Measurements from ENCODE around the gene PSMD10. TPM values are rescaled to one million over a fixed set of nuclear protein-coding genes. Genes with fewer than 3 reads are reported as not detected.

Gene PSMD10
- total RNA-seq, 4 donors from 2014 or later: 8.2 to 37.0 (median 29.9) TPM

DNA sequence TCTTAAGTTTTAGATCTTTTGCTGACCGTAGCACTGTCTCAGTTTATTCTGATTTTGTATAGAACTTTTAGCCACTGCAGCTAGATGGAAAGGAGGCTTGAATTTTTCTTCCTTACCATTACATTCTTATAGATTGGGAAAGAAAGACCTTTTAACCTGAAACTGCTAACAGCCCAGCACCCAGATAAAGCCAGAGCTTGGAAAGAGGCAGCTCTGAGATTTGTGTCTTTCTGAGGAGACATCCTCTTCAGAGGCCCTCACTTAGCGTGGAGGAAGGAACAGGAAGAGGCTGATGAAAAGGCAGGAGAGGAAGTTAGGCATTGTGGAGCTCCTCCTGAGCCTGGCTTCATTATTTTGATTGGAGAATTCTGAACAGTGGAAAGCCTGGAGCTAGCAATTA lies 35.3 kb upstream of the PSMD10 start:
- in situ Hi-C loops (cut with MboI; ENCODE audit: low pct_ligation_motif_present in 1 of 4, low pct_unique_long_range_greater_than_20kb in 1 of 4, low sequenced_read_pairs in 3 of 4): no loop called here
- TF ChIP-seq POLR2A (IDR thresholded peaks at IDR 0.05) (no peak), POLR2AphosphoS5 (IDR thresholded peaks at IDR 0.05) (no peak), EP300 (IDR thresholded peaks at IDR 0.05; ENCODE audit: low read depth) (no peak)
- TF ChIP-seq, protein P1, sequence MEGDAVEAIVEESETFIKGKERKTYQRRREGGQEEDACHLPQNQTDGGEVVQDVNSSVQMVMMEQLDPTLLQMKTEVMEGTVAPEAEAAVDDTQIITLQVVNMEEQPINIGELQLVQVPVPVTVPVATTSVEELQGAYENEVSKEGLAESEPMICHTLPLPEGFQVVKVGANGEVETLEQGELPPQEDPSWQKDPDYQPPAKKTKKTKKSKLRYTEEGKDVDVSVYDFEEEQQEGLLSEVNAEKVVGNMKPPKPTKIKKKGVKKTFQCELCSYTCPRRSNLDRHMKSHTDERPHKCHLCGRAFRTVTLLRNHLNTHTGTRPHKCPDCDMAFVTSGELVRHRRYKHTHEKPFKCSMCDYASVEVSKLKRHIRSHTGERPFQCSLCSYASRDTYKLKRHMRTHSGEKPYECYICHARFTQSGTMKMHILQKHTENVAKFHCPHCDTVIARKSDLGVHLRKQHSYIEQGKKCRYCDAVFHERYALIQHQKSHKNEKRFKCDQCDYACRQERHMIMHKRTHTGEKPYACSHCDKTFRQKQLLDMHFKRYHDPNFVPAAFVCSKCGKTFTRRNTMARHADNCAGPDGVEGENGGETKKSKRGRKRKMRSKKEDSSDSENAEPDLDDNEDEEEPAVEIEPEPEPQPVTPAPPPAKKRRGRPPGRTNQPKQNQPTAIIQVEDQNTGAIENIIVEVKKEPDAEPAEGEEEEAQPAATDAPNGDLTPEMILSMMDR (IDR thresholded peaks at IDR 0.05): no peak
- no peak for DNase-seq
- Histone ChIP-seq H3K36me3 (no peaks in the 10 kb centered on the region), H3K27ac (no peak overlapping the region), H3K9me3 (no peaks in the 10 kb centered on the region), H3K4me1 (no peaks in the 10 kb centered on the region), H3K27me3 (no peaks in the 10 kb centered on the region), H3K4me3 (no peak overlapping the region)
- WGBS, 2 donors (ENCODE audit: low coverage in 1 of 2): 75% methylated on average over 2 of the region's 2 CpGs; no CpG with 5 or more reads in 1 of the 2 donors
- intact Hi-C loops (cut with DNase I; ENCODE audit: low total_unique reads): no loop called here

DNA sequence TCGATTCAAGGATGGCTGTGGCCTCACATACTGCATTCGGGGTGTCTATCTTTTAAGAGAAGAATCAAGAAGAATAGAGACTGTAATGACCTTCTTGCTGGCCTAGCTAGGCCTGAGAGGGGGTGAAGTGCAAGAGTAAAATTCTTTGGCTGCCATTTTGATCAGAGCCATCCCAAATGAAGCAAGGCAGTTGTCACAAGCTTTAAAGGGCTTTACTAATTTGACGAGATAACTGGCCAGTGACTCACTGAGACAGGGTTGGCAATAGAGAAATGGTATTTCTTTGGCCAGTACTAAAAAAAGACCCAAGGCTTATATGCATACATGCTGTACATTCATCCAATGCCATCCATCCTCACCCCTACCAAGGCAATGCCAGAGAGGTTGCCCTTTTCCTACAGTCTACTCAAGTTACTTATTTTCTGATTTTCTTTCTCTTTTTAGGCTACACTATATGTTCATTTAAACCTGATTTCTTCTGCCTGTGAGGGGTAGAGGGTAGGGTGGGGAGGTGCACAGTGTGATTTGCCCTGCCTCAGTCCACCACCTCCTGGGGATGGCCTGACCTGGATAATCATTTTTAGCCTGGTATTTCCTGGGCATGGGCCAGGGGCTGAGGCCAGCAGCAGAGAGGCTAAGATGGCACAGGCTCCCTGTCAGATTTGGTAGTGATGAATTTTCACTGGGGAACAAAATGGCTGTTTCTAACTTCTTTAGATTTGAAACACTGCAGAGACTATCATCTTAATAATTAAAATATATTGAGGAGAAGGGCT lies 32.4 kb upstream of the PSMD10 start:
- no peak for DNase-seq
- 74 to 100% methylated on average over 1 to 3 of the region's 3 CpGs for WGBS, 2 donors (ENCODE audit: low coverage in 1 of 2)
- no peak for TF ChIP-seq POLR2A (IDR thresholded peaks at IDR 0.05)
- TF ChIP-seq, protein P1 (IDR thresholded peaks at IDR 0.05): no peak
- no peak for TF ChIP-seq EP300 (IDR thresholded peaks at IDR 0.05; ENCODE audit: low read depth)
- no peak for TF ChIP-seq POLR2AphosphoS5 (IDR thresholded peaks at IDR 0.05)

DNA sequence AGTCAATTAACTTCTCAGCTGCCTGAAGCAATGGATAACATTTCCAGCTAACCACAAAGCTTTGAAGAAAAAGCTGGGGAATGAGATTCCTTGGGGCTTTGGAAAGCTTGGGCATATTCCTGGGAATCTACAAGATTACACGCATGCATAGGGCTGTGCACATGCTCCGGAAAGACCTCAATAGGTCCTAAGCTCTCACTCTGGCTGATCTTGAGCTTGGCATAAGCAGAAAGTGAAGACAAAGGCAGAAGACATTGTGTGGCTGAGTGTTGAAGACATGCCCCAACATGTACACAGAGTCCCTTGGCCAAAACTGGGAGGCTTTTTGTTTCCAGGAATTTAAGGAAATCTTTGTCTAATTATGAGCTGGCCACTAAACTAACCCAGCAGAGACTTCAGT lies 31.4 kb upstream of the PSMD10 start:
- in situ Hi-C loops (cut with MboI; ENCODE audit: low pct_ligation_motif_present in 1 of 4, low pct_unique_long_range_greater_than_20kb in 1 of 4, low sequenced_read_pairs in 3 of 4): no loop called here
- Histone ChIP-seq H3K27me3 (no peaks in the 10 kb centered on the region), H3K4me3 (no peak overlapping the region), H3K9me3 (no peaks in the 10 kb centered on the region), H3K4me1 (peaks cover 0 to 8% (median 2%) of the 10 kb centered on the region in 4 donors), H3K27ac (no peak overlapping the region), H3K36me3 (no peaks in the 10 kb centered on the region)
- 79% methylated on average over 2 of the region's 2 CpGs; no CpG with 5 or more reads in 1 of the 2 donors for WGBS, 2 donors (ENCODE audit: low coverage in 1 of 2)
- intact Hi-C loops (cut with DNase I; ENCODE audit: low total_unique reads): no loop called here
- DNase-seq: no peak
- no peak for TF ChIP-seq POLR2A (IDR thresholded peaks at IDR 0.05)
- TF ChIP-seq POLR2AphosphoS5 (IDR thresholded peaks at IDR 0.05): no peak
- no peak for TF ChIP-seq EP300 (IDR thresholded peaks at IDR 0.05; ENCODE audit: low read depth)
- TF ChIP-seq, protein P1 (IDR thresholded peaks at IDR 0.05): no peak

More for the DNA sequence above, 32.4 kb upstream of the PSMD10 start:
- Histone ChIP-seq H3K9me3 (no peaks in the 10 kb centered on the region), H3K27me3 (no peaks in the 10 kb centered on the region), H3K4me1 (peaks cover 0 to 2% (median 0%) of the 10 kb centered on the region in 4 donors), H3K4me3 (no peak overlapping the region), H3K27ac (no peak overlapping the region), H3K36me3 (no peaks in the 10 kb centered on the region)
- intact Hi-C loops (cut with DNase I; ENCODE audit: low total_unique reads): no loop called here
- in situ Hi-C loops (cut with MboI; ENCODE audit: low pct_ligation_motif_present in 1 of 4, low pct_unique_long_range_greater_than_20kb in 1 of 4, low sequenced_read_pairs in 3 of 4): no loop called here

DNA sequence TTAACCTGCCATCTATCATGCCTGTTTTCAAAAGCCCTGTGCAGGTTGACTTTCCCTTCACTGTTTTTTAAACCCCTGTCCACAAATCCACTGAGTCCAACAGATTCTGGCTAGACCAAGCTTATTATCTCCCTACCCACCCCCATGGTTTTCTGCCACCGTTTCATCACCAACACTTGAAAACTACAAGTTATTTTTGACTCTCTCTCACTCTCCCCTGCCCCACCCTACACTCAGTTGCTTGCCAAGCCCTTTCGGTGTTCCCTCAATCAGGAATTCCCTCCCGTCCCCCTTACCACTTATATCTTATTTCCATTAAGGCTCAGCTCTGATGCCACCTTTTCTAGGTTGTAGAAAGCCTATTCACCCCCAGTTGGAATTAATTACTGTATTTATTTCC lies 29.9 kb upstream of the PSMD10 start:
- Histone ChIP-seq H3K4me3 (no peak overlapping the region), H3K4me1 (peaks cover 0 to 8% (median 2%) of the 10 kb centered on the region in 4 donors), H3K27me3 (no peaks in the 10 kb centered on the region), H3K9me3 (no peaks in the 10 kb centered on the region), H3K27ac (no peak overlapping the region), H3K36me3 (no peaks in the 10 kb centered on the region)
- DNase-seq: no peak
- 45% methylated on average over 3 of the region's 3 CpGs; no CpG with 5 or more reads in 1 of the 2 donors for WGBS, 2 donors (ENCODE audit: low coverage in 1 of 2)
- TF ChIP-seq, protein P1 (IDR thresholded peaks at IDR 0.05): no peak
- TF ChIP-seq EP300 (IDR thresholded peaks at IDR 0.05; ENCODE audit: low read depth) (no peak), POLR2A (IDR thresholded peaks at IDR 0.05) (no peak), POLR2AphosphoS5 (IDR thresholded peaks at IDR 0.05) (no peak)
- in situ Hi-C loops (cut with MboI; ENCODE audit: low pct_ligation_motif_present in 1 of 4, low pct_unique_long_range_greater_than_20kb in 1 of 4, low sequenced_read_pairs in 3 of 4) (no loop called here), intact Hi-C loops (cut with DNase I; ENCODE audit: low total_unique reads) (no loop called here)
